GM19455 (cell line): ENCODE results near the gene ERC1.

Source experiments
- ATAC-seq: cut with Tn5 transposase; IDR thresholded peaks from one replicate; pipeline ENCODE4 v1.9.1; 2021; ENCODE audit not compliant: unreplicated experiment

The ERC1 gene

DNA sequence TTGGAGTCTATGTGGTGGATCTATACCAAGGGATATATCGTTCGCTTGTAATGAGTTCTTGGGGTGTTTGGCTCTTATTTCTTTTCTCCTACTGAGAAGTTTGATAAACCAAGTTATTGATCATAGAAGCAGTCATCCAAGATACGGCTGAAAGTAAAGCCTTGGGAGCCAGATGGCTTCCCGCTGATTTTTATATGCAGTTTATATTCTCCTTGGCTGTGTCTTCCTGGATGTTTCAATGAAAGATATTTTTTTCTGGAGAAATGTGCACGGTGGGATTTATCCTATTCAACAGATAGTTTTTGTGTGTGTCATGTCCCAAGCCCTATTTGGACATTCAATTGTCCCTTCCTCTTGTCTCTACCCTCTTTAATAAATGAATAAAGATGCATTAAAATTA lies 289.0 kb downstream of the ERC1 start:
- ATAC-seq: no peak

DNA sequence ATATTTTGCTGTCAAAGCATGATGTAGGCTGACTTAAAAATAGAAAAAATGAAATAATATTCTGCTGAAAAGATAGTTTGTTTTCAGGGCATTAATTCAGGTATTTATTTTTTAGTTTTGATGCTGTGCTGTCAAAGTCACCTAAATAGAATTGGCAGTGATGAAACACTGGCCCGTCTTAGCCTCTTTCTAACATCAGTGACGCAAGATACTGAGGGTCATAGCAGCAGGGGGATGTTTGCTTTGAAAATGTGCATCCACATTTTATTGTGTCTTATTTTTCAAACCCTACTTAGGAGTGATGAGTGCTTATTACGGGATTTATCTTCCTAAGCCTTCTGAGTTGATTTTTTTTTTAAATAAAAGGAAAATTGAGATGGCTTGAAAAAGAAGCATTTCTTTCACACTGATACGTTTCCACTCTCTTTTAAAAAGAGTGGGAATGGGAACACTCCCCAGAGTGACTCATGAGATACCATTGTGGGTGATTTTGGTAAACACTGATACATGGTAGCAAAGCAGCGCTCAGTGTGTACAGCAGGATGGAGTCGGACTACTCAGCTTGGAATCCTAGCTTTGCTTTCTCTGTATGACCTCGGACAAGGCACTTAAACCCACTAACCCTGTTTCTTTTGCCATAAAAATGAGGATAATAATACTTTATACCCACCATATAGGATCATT lies 290.8 kb downstream of the ERC1 start:
- ATAC-seq: no peak

DNA sequence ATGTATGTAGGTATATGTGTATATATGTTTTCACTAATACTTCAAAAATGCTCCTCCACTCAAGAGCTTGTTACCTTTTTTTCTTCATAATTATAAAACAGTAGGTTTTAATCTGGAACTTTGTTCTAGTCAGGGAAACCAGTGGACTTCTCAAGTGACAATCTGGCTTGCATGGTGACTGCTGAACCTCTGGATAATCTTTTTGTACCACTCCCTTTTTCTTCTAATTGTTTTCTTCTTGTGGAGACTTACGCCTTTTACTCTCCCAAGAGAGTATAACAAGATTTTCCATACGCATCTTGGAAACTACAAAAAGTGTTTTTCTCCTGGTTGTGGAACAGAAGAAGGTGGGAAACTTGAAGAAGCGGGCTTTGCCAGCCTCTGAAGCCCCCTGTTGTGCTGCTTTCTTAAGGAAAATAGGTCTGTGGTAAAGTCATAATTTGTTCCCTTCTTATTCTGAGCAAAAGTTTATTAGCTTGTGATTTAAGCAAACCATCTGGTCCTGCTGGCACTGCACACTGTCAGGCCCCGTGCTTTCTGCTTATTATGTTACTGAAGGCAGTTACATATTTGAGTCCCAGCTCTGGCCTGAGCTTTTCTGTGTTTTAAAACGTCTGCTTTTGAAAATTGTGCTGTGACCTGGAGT lies 291.8 kb downstream of the ERC1 start:
- ATAC-seq: no peak

- no peak for ATAC-seq
Observed at GRCh38 chr12:1283316-1283715, 292.3 kb downstream of the ERC1 start.

DNA sequence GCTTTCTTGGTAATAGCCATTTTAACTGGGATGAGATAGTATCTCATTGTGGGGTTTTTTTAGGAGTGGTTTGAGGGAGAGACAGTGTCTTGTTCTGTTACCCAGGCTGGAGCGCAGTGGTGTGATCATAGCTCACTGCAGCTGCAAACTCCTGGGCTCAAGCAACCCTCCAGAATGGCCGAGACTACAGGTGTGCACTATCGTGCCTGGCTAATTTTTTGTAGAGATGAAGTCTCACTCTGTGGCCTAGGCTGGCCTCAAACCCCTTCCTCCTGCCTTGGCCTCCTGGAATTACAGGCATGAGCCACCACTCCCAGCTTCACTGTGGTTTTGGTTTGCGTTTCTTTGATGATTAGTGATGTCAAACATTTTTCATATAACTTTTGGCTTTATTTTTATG lies 293.6 kb downstream of the ERC1 start:
- no peak for ATAC-seq

DNA sequence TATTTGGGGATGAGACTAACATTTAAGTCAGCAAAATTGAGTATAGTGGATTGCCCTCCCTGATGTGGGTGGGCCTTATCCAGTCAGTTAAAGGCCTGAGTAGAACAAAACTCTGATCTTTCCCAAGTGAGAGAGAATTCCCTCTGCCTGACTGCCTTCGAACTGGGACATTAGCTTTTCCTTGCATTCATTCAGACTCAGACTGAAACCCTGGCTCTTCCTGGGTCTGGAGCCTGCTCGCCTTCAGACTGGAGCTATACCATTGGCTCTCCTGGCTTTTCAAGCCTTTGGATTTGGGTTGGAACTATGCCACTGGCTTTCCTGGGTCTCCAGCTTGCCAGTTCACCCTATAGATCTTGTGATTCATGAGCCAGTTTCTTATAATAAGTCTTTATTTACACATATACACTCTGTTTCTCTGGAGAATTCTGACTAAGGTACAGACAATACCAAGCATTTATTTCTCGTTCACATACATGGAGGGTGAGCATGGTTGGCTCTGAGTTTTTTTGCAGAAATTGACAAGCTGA lies 296.5 kb downstream of the ERC1 start:
- ATAC-seq: no peak

GRCh38 chr12:1288333-1288732 lies 297.3 kb downstream of the ERC1 start:
- no peak for ATAC-seq

DNA sequence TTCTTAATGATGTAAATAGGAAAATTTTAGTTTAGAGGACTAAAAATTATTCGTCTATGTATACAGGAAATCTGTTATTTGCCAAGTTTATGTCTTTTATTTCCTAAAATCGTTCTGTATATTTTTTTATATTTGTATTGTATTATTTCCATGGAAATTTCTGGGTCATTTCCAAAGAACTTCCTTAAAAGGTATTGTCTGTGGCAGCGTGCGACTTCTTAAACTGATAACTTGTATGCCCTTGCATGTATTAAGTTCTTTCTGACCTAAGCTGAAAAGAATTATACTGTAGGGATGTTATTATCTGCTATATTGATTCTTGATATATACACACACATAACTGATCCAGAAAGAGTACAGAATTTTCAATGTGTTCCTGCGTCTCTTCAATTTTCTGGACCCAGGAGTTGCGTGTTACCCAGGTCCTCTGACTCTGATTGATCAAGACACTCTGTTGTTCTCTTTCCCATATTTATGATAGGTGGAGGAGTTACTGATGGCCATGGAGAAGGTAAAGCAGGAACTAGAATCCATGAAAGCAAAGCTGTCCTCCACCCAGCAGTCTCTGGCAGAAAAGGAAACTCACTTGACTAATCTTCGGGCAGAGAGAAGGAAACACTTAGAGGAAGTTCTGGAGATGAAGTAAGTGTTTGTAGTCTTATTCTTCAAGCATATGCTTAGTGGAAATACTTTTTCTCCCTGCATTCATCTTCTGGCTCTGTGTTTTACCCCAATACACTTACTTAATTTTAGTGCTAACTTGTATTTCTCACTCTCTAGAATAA lies 298.5 kb downstream of the ERC1 start:
- ATAC-seq: no peak

DNA sequence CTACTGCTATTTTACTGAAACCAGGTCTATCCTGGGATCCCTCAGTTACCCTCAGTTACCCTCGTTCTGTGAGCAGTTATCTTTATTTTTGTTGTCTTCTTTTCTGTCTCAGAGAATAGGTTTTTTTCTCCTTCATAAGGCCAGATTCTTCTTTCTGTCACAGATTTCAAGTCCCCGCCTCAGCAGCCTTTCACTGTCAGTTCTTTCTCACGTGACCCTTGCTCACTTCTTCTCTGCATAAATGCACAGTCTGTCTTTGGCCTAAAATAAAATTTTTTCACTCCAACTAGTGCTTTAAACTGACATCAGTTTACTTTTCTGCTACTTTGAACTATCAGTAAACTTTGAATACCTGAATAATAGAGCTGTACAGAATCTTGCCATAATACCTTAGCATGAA lies 299.7 kb downstream of the ERC1 start:
- ATAC-seq: no peak

GRCh38 chr12:1291601-1292332 lies 300.7 kb downstream of the ERC1 start:
- no peak for ATAC-seq

- no peak for ATAC-seq
Observed at GRCh38 chr12:1293901-1294300, 302.9 kb downstream of the ERC1 start.

- ATAC-seq: no peak
Observed at GRCh38 chr12:1297206-1297605, 306.2 kb downstream of the ERC1 start.

GRCh38 chr12:1297639-1298175 lies 306.7 kb downstream of the ERC1 start:
- ATAC-seq: no peak

- no peak for ATAC-seq
Observed at GRCh38 chr12:1300460-1300859, 309.4 kb downstream of the ERC1 start.

DNA sequence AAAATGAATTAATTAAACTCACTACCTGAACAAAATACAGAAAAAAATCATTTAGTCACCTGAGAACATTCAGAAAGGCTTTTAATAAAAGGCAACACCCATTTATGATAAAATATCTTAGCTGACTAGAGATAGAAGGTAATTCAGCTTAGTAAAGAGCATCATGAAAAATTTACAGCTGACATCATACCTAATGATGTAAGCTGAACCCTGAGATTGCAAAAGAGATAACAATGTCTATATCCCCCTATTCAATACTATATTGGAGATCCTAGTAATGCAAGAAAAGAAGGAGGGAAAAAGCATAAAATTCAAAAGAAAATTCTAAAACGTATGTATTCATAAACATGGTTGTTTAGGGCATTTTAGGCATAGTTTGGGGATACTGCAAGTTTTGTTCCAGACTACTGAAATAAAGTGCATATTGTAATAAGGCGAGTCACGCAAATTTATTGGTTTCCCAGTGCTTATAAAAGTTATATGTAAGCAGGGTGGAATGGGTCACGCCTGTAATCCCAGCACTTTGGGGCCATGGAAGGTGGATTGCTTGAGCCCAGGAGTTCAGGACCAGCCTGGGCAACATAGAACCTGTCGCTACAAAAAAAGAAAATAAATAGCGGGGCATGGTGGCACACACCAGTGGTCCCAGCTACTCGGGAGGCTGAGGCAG lies 311.3 kb downstream of the ERC1 start:
- no peak for ATAC-seq

DNA sequence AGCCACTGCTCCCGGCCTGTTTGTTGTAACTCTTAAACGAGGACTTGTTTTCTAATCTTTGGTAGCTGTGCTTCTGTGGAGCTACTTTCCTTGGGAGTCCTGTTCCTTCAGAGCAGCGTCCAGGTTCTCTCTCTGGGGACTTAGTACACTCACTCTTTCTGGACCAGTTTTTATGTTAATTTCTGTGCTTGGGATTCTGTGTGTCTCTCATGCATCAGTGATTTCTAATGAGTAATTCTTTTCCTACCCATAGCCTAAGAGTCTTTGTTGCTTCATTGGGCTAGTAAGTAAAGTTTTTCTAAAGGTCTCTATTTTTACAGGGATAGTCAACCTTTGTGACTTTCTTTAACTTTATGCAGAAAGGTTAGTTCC lies 314.0 kb downstream of the ERC1 start:
- ATAC-seq: no peak

GRCh38 chr12:1305791-1306500 lies 314.9 kb downstream of the ERC1 start:
- no peak for ATAC-seq

DNA sequence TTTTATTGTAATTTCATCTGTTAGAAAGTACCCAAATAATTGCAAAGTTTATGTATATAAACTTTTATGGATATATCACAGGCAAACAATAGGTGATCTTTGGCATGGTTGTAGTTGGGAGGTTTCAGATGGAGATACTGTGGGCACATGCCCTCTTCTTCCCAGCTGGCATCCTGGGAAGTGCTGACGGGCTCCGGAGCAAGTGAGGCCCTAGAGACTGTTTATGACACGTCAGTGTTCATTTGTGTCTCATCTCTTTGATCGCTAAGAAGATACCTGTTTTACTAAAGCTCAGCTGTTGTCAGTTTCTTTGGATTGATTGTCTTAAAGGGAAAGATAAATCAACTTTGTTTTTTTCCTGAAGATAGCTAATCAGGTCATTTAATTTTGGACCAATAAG lies 315.8 kb downstream of the ERC1 start:
- no peak for ATAC-seq

- ATAC-seq: no peak
Observed at GRCh38 chr12:1307796-1308195, 316.8 kb downstream of the ERC1 start.

- ATAC-seq: no peak
Observed at GRCh38 chr12:1309613-1310012, 318.6 kb downstream of the ERC1 start.
